CD4-positive, alpha-beta T cell treated with Interleukin-6 at 100 ng/mL for 8 hours (primary cell): ENCODE data around the gene BTG1.
"Not testable (repeated sequence)": the region's sequence is repeated elsewhere in the genome, so short reads cannot be mapped to it uniquely, and the experiment has no call there.

Source experiments
- DNase-seq: peaks from one replicate; pipeline ENCODE4 v3.0.0-alpha.2; 2020; ENCODE audit warnings: mixed read lengths, low spot score

Gene BTG1

GRCh38 chr12:92149563-92149962 lies 3.9 kb upstream of the BTG1 start:
- DNase-seq, result no peak

DNA sequence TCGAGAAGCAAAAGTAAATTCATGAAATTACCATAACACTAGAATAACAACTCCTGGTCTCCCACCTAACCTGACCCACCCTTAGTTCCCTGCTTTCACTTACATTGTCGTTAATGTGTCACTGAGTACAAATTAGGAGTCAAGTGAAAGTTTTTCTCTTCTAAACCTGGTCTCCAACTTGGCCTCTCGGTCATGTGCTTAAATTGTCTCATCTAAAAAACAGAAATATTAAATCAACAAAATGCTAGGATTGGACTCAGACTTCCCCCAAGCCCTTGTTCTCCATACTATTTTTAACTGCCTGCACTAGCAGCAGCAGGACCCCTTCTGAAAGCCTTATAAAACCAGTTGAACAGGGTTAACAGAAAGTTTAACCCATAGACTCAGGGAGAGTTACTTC lies 1.8 kb upstream of the BTG1 start:
- DNase-seq, result no peak

GRCh38 chr12:92146497-92147224 lies 1.0 kb upstream of the BTG1 start:
- DNase-seq, result no peak

- no peak for DNase-seq
Observed at GRCh38 chr12:92145481-92145730, 240 bp downstream of the BTG1 start.

GRCh38 chr12:92144631-92145480 lies 790 bp downstream of the BTG1 start:
- DNase-seq, result peak; percentile 59

GRCh38 chr12:92143686-92144630 lies 1.7 kb downstream of the BTG1 start:
- peak; percentile 81 for DNase-seq

DNA sequence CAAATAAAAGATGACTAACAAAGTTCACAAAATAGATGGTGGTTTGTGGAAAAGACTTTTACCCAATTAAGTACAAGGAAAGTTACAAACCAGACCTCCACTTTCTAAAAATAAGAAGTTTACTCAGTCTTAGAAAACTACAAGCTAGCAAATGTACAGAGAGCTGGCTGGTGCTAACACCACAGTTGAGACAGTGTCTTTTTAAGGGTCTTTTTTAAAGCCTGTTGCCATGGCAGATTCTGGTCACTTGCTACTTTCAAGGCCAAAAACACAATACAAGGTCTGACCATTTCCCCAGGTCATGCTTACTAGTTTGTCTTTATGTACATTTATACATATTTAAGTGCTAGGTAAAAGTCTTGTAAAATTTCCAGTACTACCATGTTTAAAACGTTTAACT lies 2.4 kb downstream of the BTG1 start:
- DNase-seq, result no peak

DNA sequence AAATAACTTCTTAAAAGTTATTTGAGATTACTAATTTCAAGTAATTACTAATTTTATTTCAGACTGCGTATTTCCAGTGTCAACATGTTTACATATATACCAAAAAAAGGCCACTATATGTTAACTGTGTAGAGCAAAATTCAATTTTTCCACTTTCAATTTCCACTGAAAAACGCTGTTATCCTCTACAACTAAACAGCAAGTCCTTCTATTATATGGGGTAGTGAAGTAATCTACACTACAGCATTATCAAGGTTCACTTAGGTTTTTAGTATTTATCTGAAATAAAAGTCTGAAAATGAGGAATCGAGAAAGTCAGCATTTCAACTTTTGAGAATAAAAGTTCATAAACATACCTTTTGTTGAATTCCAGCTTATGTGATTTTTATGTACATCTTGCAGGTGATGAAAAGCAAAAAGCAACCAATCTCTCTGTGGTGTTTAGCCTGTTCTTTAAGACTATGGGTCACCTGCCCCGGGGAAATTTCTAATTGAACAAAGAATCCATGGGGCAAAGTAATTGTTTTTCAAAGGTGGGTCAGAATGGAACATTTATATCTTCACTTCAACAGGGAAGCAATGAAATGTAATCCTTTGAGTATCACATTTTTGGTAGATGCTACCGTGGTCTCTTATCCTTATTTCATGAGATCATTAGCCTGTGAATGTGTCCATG lies 3.3 kb downstream of the BTG1 start:
- no peak for DNase-seq

DNA sequence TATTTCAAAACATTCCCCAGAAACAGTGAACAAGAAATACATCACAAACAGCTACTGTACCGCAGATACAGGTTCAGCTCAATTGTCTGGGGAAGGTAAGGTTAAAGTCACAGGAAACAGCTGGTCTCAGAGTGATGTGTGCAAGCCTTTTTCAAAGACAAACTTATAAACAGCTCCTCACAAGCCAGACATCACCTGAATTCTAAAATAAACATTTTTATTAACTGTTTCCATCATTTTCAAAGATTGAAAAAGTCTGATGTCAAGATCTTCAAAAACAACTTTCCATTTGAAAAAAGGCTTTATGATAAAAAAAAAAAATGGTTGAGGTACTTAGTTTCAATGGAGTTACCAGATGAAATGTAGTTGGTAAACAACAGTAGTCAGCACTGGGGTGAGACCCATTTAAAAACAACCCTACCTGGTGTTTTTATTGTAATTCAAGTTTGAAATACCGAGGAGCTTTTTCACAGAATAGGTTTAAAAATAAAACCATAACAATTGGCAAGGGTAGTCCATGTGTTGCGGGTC lies 4.0 kb downstream of the BTG1 start:
- DNase-seq, result peak; percentile 67

DNA sequence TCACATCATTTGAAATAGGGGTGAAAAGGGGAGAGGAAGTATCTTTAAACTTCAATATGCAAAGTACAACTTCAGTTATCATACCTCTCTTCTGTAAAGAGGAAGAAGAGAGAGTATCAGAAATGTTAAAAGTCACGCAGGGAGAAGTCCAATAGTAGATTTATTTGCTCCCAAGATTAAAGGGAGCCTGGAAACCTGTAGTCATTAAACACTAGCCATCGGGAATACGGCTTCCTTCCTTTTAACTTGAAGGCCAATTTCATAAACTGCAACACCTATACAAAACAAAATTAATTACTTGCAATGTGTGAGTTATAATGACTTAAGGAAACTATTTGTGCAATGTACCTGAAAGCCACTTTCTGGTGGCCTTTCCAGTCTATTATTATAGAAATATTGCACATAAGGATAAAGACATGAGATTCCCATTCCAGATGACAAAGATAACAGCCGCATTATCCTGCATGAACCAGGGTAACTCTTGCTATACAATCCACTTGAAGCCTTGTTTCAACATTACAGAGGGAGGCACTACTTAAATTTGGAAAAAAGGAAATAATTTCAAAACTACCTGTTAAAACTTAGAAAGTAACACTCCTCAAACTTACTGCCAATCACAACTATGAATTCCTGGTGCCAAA lies 4.6 kb downstream of the BTG1 start:
- no peak for DNase-seq

GRCh38 chr12:92140156-92140555 lies 5.5 kb downstream of the BTG1 start:
- DNase-seq, result no peak

DNA sequence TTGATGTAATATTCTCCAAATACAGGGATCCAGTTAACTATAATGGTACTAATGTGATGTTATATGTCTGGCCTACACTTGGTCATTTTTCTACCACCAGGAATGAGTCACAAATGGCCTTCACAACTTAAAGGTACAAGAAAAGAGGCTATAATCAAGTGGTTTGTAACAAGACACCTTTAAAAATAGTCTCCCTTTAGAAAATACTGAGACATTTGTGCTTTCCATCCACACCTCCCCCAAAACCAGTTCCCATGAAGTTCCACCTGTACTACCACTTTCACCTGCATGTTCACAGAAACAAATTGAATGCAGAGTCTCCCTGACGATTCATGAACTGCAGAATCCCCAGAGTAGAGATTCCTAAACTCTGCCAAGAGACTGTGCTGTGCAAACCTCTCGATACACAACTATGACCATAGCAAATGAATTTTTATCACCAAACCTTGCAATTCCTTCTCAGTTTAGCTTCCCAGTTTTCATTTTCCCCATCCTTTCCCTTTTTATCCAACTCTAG lies 6.0 kb downstream of the BTG1 start:
- no peak for DNase-seq

DNA sequence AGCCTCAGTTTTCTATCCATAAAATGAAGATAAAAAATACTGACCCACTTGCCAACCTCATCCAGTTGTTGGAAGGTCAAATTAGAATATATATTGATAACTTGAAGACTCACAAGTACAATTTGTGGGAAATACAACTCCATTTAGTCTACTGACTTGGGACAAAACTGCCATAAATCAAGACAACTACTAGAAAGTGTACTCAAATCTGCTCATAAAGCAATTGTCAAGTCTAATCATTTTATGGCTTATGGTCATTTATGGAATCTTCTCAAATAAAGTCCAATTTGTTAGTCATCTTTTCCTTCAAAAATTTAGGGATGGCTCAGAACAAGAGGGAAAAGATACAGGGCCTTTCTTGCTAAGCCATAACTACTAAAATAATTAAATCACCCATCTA lies 7.0 kb downstream of the BTG1 start:
- DNase-seq, result no peak

GRCh38 chr12:92138144-92138543 lies 7.5 kb downstream of the BTG1 start:
- no peak for DNase-seq

DNA sequence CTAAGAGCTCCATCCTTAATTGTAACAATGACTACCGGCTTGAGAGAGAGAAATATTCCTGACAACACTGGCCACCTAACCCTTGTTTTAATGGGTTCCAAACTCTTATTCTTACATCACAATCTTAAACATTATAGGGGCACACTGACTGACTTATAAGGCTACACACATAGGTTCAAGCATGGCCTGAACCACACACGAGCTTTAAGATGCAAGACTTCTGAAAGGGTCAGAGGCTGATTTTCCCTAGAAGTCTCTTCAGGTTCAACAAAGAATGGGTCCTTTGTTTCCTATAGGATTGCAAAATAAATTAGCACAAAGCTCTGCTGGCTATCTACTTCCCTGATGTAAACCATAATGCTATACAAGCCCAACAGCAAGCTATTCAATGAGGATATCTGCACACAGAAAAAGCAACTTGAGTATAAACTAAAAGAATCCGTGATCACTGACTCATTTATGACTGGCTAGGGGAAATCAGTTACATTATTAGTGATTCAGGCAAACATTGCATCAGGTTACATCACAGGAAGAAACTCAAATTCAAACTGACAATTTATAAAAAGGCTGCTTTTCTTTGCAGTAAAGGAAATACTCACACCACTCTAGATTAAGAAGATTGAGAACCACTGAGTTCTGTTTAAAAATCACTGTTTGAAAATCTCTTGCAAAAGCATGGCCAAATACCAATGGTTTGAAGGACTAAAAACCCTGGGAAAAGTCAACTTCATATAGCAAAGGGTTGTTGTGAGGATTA lies 8.5 kb downstream of the BTG1 start:
- DNase-seq, result peak; percentile 50

GRCh38 chr12:92136026-92136730 lies 9.5 kb downstream of the BTG1 start:
- no peak for DNase-seq

DNA sequence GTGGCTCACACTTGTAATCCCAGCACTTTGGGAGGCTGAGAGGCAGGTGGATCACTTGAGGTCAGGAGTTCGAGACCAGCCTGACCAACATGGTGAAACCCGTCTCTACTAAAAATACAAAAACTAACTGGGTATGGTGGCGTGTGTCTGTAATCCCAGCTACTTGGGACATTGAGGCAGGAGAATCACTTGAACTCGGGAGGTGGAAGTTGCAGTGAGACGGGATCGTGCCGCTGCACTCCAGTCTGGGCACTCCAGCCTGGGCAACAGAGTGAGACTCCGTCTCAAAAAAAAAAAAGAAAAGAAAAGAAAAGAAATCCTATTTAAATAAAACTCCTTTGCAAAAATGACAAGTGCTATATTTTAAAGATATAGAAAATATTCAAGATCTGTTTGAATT lies 10.1 kb downstream of the BTG1 start:
- not testable (repeated sequence) for DNase-seq

GRCh38 chr12:92134638-92135274 lies 10.9 kb downstream of the BTG1 start:
- DNase-seq, result peak; percentile 34
